Transverse colon (tissue), 4 donors: Measurements from ENCODE around the gene BYSL. TPM values are rescaled to one million over a fixed set of nuclear protein-coding genes. Genes with fewer than 3 reads are reported as not detected.

Source experiments
- DNase-seq: peaks from one replicate; pipeline ENCODE4 v3.0.0-alpha.2; 2019
- H3K27ac ChIP-seq, 4 donors: fragments of 200-600 bp; sonication (generic); 2 replicates each; pipeline ENCODE4 v1.5.1; 2016 to 2018; ENCODE audit warnings: inconsistent platforms in 4 of 4
- H3K27me3 ChIP-seq: fragments of 200-600 bp; sonication (generic); 2 replicates; pipeline ENCODE4 v1.5.1; 2017; ENCODE audit warnings: inconsistent platforms
- H3K36me3 ChIP-seq, 4 donors: fragments of 200-600 bp; sonication (generic); 2 replicates each; pipeline ENCODE4 v1.5.1; 2017 to 2019; ENCODE audit warnings: inconsistent platforms in 4 of 4
- H3K4me1 ChIP-seq, 4 donors: fragments of 200-600 bp; sonication (generic); 2 replicates each; pipeline ENCODE4 v1.5.1; 2017 to 2020; ENCODE audit warnings: inconsistent platforms in 4 of 4
- H3K4me3 ChIP-seq, 4 donors: fragments of 200-600 bp; sonication (generic); 1 replicate in 1 of 4; 2 replicates in 3 of 4; pipeline versions ENCODE4 v1.5.1 to v1.6.1; 2017 to 2019; ENCODE audit warnings: inconsistent platforms in 4 of 4
- H3K9me3 ChIP-seq, 2 donors: fragments of 200-600 bp; sonication (generic); 2 replicates each; pipeline ENCODE4 v1.5.1; 2017 to 2019; ENCODE audit warnings: inconsistent platforms in 2 of 2
- CTCF ChIP-seq, 5 experiments: fragments of 200-600 bp in 3 of 5; fragments of 450-650 bp in 2 of 5; sonication (generic) in 3 of 5; IDR thresholded peaks; 1 replicate in 2 of 5; 2 replicates in 3 of 5; pipeline ENCODE4 v1.5.1; 2016 to 2017; ENCODE audit warnings: antibody characterized with exemption in 5 of 5, inconsistent platforms in 3 of 5, mild to moderate bottlenecking in 2 of 5, moderate library complexity in 1 of 5
- EP300 ChIP-seq: sonication (generic); formaldehyde crosslinking; IDR thresholded peaks from one replicate; pipeline ENCODE4 v1.6.1; 2017; ENCODE audit warnings: antibody characterized with exemption, low read depth
- POLR2A ChIP-seq: fragments of 450-650 bp; IDR thresholded peaks from one replicate; pipeline ENCODE4 v1.6.1; 2016; ENCODE audit warnings: antibody characterized with exemption, mild to moderate bottlenecking, moderate library complexity
- POLR2AphosphoS5 ChIP-seq, 3 donors: sonication (generic); formaldehyde crosslinking; IDR thresholded peaks; one replicate each; pipeline ENCODE4 v1.6.1; 2016; ENCODE audit warnings: antibody characterized with exemption in 3 of 3
- WGBS, 2 donors: methylation state at CpG; one replicate each; pipeline ENCODE4 v1.1.5; 2018; ENCODE audit warnings: low coverage in 1 of 2; 5-methylcytosine and 5-hydroxymethylcytosine counted together
- in situ Hi-C, 4 donors: fragments of 200-750 bp; cut with MboI; loops; one replicate each; pipeline versions ENCODE4 v1.15.0 to v1.15.1; 2017; ENCODE audit warnings: low sequenced_read_pairs in 3 of 4, low pct_ligation_motif_present in 1 of 4, low pct_unique_long_range_greater_than_20kb in 1 of 4
- intact Hi-C: fragments of 100-400 bp; cut with DNase I; formaldehyde crosslinking; loops from one replicate; pipeline ENCODE4 v1.15.1; 2023; ENCODE audit warnings: low total_unique reads
- total RNA-seq, 4 donors: library from RNA; depleted of rRNA; stranded (reverse); fragments of >200 nt; gene quantifications; one replicate each; pipeline ENCODE4 v1.1.0, GENCODE V29; 2016

BYSL gene
- total RNA-seq, 4 donors from 2014 or later: 3.4 to 5.9 (median 5.2) TPM

DNA sequence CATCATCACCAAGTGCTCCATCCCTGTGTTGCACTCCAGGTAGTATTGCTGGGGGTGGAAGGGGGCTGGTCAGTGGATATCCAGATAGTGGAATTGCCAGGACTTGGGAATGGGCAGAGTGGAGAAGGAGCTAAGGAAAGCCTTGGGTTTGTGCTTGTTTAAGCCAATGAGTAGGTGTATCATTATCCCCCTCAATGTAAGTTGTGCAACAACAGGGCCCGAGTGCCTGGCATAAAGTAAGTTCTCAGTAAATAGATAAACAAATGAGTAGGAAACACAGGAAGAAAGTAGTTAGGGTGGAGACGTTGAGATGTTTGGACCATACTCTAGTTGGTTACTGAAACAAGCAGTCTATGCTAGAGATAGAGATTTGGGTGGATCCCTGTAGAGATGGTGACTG lies 10.5 kb downstream of the BYSL start:
- no peak overlapping the region for H3K27ac ChIP-seq
- in situ Hi-C loops: loop anchor here in 2 of 4 donors (10.0 to 25.0 kb wide), 2 partner anchors 113 to 281 kb away; partner anchors contain the start of gene MRPS10 (in 1 of the 2)
- no peaks in the 10 kb centered on the region for H3K9me3 ChIP-seq
- 49 to 66% methylated on average over 2 of the region's 2 CpGs for WGBS, 2 donors
- no peaks in the 10 kb centered on the region for H3K27me3 ChIP-seq
- DNase-seq: no peak
- H3K4me1 ChIP-seq: peaks cover 0 to 17% (median 6%) of the 10 kb centered on the region in 4 donors
- TF ChIP-seq EP300 (no peak), CTCF (IDR thresholded peaks at IDR 0.05) (no peak)
- intact Hi-C loops: no loop called here
- H3K4me3 ChIP-seq: no peak overlapping the region
- peaks cover 0 to 60% (median 24%) of the 10 kb centered on the region in 4 donors for H3K36me3 ChIP-seq

GRCh38 chr6:41932378-41932777 lies 11.1 kb downstream of the BYSL start:
- in situ Hi-C loops: loop anchor here in 2 of 4 donors (10.0 to 25.0 kb wide), 2 partner anchors 112 to 280 kb away; partner anchors contain the start of gene MRPS10 (in 1 of the 2)
- intact Hi-C loops: no loop called here
- WGBS, 2 donors: 80 to 89% methylated on average over 1 to 15 of the region's 15 CpGs

GRCh38 chr6:41934278-41935192 lies 13.2 kb downstream of the BYSL start:
- no peak overlapping the region for H3K27ac ChIP-seq
- DNase-seq: no peak
- H3K4me3 ChIP-seq: no peak overlapping the region
- in situ Hi-C loops: loop anchor here in 2 of 4 donors (10.0 to 25.0 kb wide), 2 partner anchors 110 to 278 kb away; partner anchors contain the start of gene MRPS10 (in 1 of the 2)
- no peak for TF ChIP-seq POLR2AphosphoS5 (IDR thresholded peaks at IDR 0.05)
- TF ChIP-seq EP300: no peak
- no peak for TF ChIP-seq POLR2A
- TF ChIP-seq CTCF (IDR thresholded peaks at IDR 0.05): no peak
- H3K9me3 ChIP-seq: no peaks in the 10 kb centered on the region
- 75 to 77% methylated on average over 7 of the region's 7 CpGs for WGBS, 2 donors
- peaks cover 13 to 42% (median 22%) of the 10 kb centered on the region in 4 donors for H3K4me1 ChIP-seq
- intact Hi-C loops: loop anchor here (5.0 kb wide), 1 partner anchor 108 kb away; no protein-coding TSS in a partner anchor
- H3K27me3 ChIP-seq: no peaks in the 10 kb centered on the region
- peaks cover 0 to 47% (median 18%) of the 10 kb centered on the region in 4 donors for H3K36me3 ChIP-seq

More at GRCh38 chr6:41932378-41932777, 11.1 kb downstream of the BYSL start:
- H3K36me3 ChIP-seq: peaks cover 0 to 60% (median 24%) of the 10 kb centered on the region in 4 donors
- H3K4me3 ChIP-seq: no peak overlapping the region
- no peak for DNase-seq
- H3K9me3 ChIP-seq: no peaks in the 10 kb centered on the region
- H3K27me3 ChIP-seq: no peaks in the 10 kb centered on the region
- TF ChIP-seq POLR2A (no peak), EP300 (no peak), POLR2AphosphoS5 (IDR thresholded peaks at IDR 0.05) (no peak), CTCF (IDR thresholded peaks at IDR 0.05) (no peak)
- H3K27ac ChIP-seq: no peak overlapping the region
- H3K4me1 ChIP-seq: peaks cover 0 to 23% (median 9%) of the 10 kb centered on the region in 4 donors

- DNase-seq: no peak
- Histone ChIP-seq H3K4me1 (peaks cover 19 to 48% (median 29%) of the 10 kb centered on the region in 4 donors), H3K9me3 (no peaks in the 10 kb centered on the region), H3K36me3 (peaks cover 0 to 47% (median 15%) of the 10 kb centered on the region in 4 donors), H3K4me3 (no peak overlapping the region), H3K27me3 (no peaks in the 10 kb centered on the region), H3K27ac (no peak overlapping the region)
- intact Hi-C loops: loop anchor here (5.0 kb wide), 1 partner anchor 107 kb away; no protein-coding TSS in a partner anchor
- in situ Hi-C loops: loop anchor here in 2 of 4 donors (10.0 to 25.0 kb wide), 2 partner anchors 110 to 277 kb away; partner anchors contain the start of gene MRPS10 (in 1 of the 2)
- TF ChIP-seq POLR2AphosphoS5 (IDR thresholded peaks at IDR 0.05) (no peak), CTCF (IDR thresholded peaks at IDR 0.05) (no peak), EP300 (no peak), POLR2A (no peak)
- 29 to 33% methylated on average over 1 of the region's 1 CpG for WGBS, 2 donors
Observed at GRCh38 chr6:41935193-41935574, 13.9 kb downstream of the BYSL start.
